IPS-15b (cell line): ENCODE results near the gene LIN7B.

Source experiments
- H3K27me3 ChIP-seq: one replicate; pipeline ENCODE4 v1.6.1; 2013; ENCODE audit warnings: low read length; ENCODE audit not compliant: control insufficient read depth, insufficient read depth
- H3K36me3 ChIP-seq: one replicate; pipeline ENCODE4 v1.6.1; 2013; ENCODE audit warnings: low read length; ENCODE audit not compliant: control insufficient read depth, insufficient read depth
- H3K4me1 ChIP-seq: one replicate; pipeline ENCODE4 v1.6.1; 2013; ENCODE audit warnings: mild to moderate bottlenecking, low read length; ENCODE audit not compliant: control insufficient read depth, insufficient read depth
- H3K4me3 ChIP-seq: one replicate; pipeline ENCODE4 v1.5.1; 2013; ENCODE audit warnings: low read depth, low read length
- H3K9ac ChIP-seq: one replicate; pipeline ENCODE4 v1.6.1; 2013; ENCODE audit warnings: low read depth, mild to moderate bottlenecking, low read length
- H3K9me3 ChIP-seq: one replicate; pipeline ENCODE4 v1.6.1; 2013; ENCODE audit warnings: mild to moderate bottlenecking, low read length; ENCODE audit not compliant: control insufficient read depth, insufficient read depth

Gene LIN7B

GRCh38 chr19:49101160-49101559 is 13.0 kb upstream of the LIN7B start:
- H3K4me1 ChIP-seq = peaks cover 4% of the 10 kb centered on the region
- H3K4me3 ChIP-seq = no peak overlapping the region
- H3K9ac ChIP-seq = no peak overlapping the region
- no peaks in the 10 kb centered on the region for H3K9me3 ChIP-seq
- no peaks in the 10 kb centered on the region for H3K27me3 ChIP-seq
- H3K36me3 ChIP-seq = peaks cover 62% of the 10 kb centered on the region

DNA sequence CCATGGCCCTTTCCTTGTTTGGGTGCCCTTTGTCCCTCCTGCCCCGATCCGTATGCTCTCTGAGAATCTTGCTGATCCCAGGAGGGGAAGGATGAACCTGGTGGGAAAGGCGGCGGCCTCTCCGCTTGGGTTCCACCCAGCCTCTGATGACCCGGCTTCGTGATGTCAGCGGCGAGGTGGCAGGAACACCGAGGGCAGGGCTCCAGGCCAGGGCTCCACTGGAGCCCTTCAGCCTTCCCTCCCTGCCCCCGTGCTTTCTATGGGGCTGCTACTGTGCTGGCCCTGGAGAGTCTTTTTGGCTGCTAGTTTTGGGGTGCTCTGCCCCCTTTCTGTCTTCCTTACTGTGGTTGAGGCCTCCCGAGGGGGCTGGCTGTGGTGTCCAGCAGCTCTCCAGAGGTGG is 11.9 kb upstream of the LIN7B start:
- no peak overlapping the region for H3K4me3 ChIP-seq
- no peak overlapping the region for H3K9ac ChIP-seq
- no peaks in the 10 kb centered on the region for H3K27me3 ChIP-seq
- peaks cover 69% of the 10 kb centered on the region for H3K36me3 ChIP-seq
- H3K4me1 ChIP-seq = peaks cover 4% of the 10 kb centered on the region
- no peaks in the 10 kb centered on the region for H3K9me3 ChIP-seq

- Histone ChIP-seq H3K9ac (no peak overlapping the region), H3K9me3 (no peaks in the 10 kb centered on the region), H3K4me3 (no peak overlapping the region), H3K36me3 (peaks cover 73% of the 10 kb centered on the region), H3K4me1 (no peaks in the 10 kb centered on the region), H3K27me3 (no peaks in the 10 kb centered on the region)
These were observed 10.7 kb upstream of the LIN7B start for GRCh38 chr19:49103331-49104085.

DNA sequence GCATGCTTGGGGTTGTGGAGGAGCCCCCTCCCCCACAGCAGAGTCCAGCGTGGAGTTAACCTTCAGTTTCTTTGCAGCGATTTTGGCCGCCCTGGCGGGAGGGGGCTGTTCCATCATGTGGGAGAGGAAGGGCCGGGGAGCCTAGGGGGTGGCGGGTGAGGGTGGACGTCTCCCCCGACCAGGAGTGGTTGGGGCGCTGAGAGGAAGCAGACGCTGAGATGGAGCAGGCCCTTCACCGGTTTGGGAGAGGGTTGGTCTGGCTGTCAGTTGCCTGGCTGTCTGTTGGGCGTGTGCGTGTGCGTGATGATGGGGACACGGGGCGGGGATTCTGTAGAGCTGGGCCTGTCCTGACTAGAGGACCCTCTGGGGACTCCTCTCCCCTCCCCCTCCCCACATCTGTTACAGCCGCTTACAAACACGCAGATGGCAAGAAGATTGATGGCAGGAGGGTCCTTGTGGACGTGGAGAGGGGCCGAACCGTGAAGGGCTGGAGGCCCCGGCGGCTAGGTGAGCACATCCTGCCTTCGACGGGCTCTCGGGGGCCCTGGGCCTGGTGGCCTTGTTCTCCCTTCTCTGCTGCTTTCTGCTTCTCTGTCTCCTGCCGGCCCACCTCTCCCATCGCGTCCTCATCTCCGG is 9.8 kb upstream of the LIN7B start:
- Histone ChIP-seq H3K4me1 (no peaks in the 10 kb centered on the region), H3K27me3 (no peaks in the 10 kb centered on the region), H3K4me3 (no peak overlapping the region), H3K36me3 (peaks cover 74% of the 10 kb centered on the region), H3K9ac (no peak overlapping the region), H3K9me3 (no peaks in the 10 kb centered on the region)

GRCh38 chr19:49106648-49107135 is 7.5 kb upstream of the LIN7B start:
- Histone ChIP-seq H3K36me3 (peaks cover 56% of the 10 kb centered on the region), H3K9me3 (no peaks in the 10 kb centered on the region), H3K4me3 (no peak overlapping the region), H3K9ac (no peak overlapping the region), H3K4me1 (no peaks in the 10 kb centered on the region), H3K27me3 (no peaks in the 10 kb centered on the region)

- Histone ChIP-seq H3K9me3 (no peaks in the 10 kb centered on the region), H3K4me3 (no peak overlapping the region), H3K9ac (no peak overlapping the region), H3K4me1 (no peaks in the 10 kb centered on the region), H3K36me3 (peaks cover 49% of the 10 kb centered on the region), H3K27me3 (no peaks in the 10 kb centered on the region)
These were observed 6.3 kb upstream of the LIN7B start for GRCh38 chr19:49107625-49108459.

DNA sequence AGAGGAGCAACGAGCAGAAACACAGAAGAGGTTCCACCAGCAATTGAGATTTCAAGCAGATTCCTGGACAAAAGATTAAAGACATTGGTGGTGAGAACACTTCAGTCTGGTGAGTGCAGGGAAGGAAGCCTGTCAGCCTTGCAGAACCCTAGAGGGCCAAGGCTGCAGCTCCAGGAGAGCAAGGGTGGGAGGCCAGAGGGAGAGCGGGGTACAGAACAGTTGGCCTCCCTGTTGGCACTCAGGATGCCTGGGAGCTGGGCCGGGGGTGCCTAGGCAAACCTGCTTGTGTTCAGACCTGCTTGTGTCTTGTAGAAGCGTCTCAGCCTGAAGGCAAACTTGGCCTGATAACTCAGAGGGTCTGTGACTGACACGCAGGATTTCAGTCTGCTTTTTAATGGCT is 5.1 kb upstream of the LIN7B start:
- H3K36me3 ChIP-seq = peaks cover 38% of the 10 kb centered on the region
- H3K4me1 ChIP-seq = no peaks in the 10 kb centered on the region
- H3K9me3 ChIP-seq = no peaks in the 10 kb centered on the region
- H3K27me3 ChIP-seq = no peaks in the 10 kb centered on the region
- no peak overlapping the region for H3K4me3 ChIP-seq
- peak overlapping the region; percentile 2 for H3K9ac ChIP-seq

GRCh38 chr19:49109569-49110233 is 4.5 kb upstream of the LIN7B start:
- Histone ChIP-seq H3K36me3 (peaks cover 32% of the 10 kb centered on the region), H3K9ac (no peak overlapping the region), H3K4me1 (no peaks in the 10 kb centered on the region), H3K4me3 (no peak overlapping the region), H3K27me3 (no peaks in the 10 kb centered on the region), H3K9me3 (no peaks in the 10 kb centered on the region)

- Histone ChIP-seq H3K9ac (no peak overlapping the region), H3K36me3 (peaks cover 25% of the 10 kb centered on the region), H3K9me3 (no peaks in the 10 kb centered on the region), H3K4me3 (no peak overlapping the region), H3K4me1 (no peaks in the 10 kb centered on the region), H3K27me3 (peaks cover 5% of the 10 kb centered on the region)
These were observed 3.6 kb upstream of the LIN7B start for GRCh38 chr19:49110567-49110966.

GRCh38 chr19:49111218-49111998 is 2.8 kb upstream of the LIN7B start:
- Histone ChIP-seq H3K9ac (no peak overlapping the region), H3K9me3 (no peaks in the 10 kb centered on the region), H3K4me1 (no peaks in the 10 kb centered on the region), H3K36me3 (peaks cover 25% of the 10 kb centered on the region), H3K4me3 (no peak overlapping the region), H3K27me3 (peaks cover 5% of the 10 kb centered on the region)
